Sigmoid colon (tissue), 7 donors: ENCODE measurements around the gene ZBTB9. TPM values are rescaled to one million over a fixed set of nuclear protein-coding genes. Genes with fewer than 3 reads are reported as not detected.

Experiments
- DNase-seq: peaks from one replicate; pipeline ENCODE4 v3.0.0-alpha.2; 2019
- H3K27ac ChIP-seq, 4 donors: fragments of 200-600 bp; sonication (generic); one replicate each; pipeline ENCODE4 v1.5.1; 2016 to 2019; ENCODE audit warnings: mild to moderate bottlenecking in 1 of 4
- H3K27me3 ChIP-seq, 3 donors: fragments of 200-600 bp; sonication (generic); one replicate each; pipeline ENCODE4 v1.5.1; 2019; ENCODE audit warnings: mild to moderate bottlenecking in 1 of 3
- H3K36me3 ChIP-seq, 4 donors: fragments of 200-600 bp; sonication (generic); one replicate each; pipeline ENCODE4 v1.5.1; 2016 to 2019
- H3K4me1 ChIP-seq, 4 donors: fragments of 200-600 bp; sonication (generic); one replicate each; pipeline ENCODE4 v1.5.1; 2017 to 2019
- H3K4me3 ChIP-seq, 4 donors: fragments of 200-600 bp; sonication (generic); one replicate each; pipeline ENCODE4 v1.5.1; 2017 to 2019; ENCODE audit warnings: mild to moderate bottlenecking in 2 of 4, moderate library complexity in 1 of 4
- H3K9me3 ChIP-seq, 4 donors: fragments of 200-600 bp in 3 of 4; sonication (generic) in 3 of 4; one replicate each; pipeline versions ENCODE4 v1.5.1 to v1.6.1; 2013 to 2019
- EP300 ChIP-seq, 4 donors: sonication (generic); formaldehyde crosslinking; IDR thresholded peaks; one replicate each; pipeline ENCODE4 v1.6.1; 2017; ENCODE audit warnings: antibody characterized with exemption in 4 of 4
- POLR2A ChIP-seq, 2 donors: fragments of 450-650 bp; IDR thresholded peaks; one replicate each; pipeline ENCODE4 v1.6.1; 2016; ENCODE audit warnings: antibody characterized with exemption in 2 of 2, mild to moderate bottlenecking in 2 of 2, moderate library complexity in 2 of 2
- POLR2AphosphoS5 ChIP-seq, 4 donors: sonication (generic); formaldehyde crosslinking; IDR thresholded peaks; one replicate each; pipeline ENCODE4 v1.6.1; 2017; ENCODE audit warnings: antibody characterized with exemption in 4 of 4
- WGBS, 2 donors: extraction: QIAGEN DNeasy Blood & Tissue Kit; methylation state at CpG; one replicate each; pipeline ENCODE4 v1.1.7; 2013; 5-methylcytosine and 5-hydroxymethylcytosine counted together
- intact Hi-C: fragments of 100-400 bp; cut with DNase I; formaldehyde crosslinking; loops from one replicate; pipeline ENCODE4 v1.15.1; 2023
- polyA plus RNA-seq, 3 donors: library from polyadenylated mRNA; stranded (reverse); fragments of 200-250 nt; gene quantifications; one replicate each; pipeline ENCODE4 v1.2.3, GENCODE V29; 2013
- total RNA-seq, 4 donors: library from RNA; depleted of rRNA; stranded (reverse); fragments of >200 nt; gene quantifications; one replicate each; pipeline ENCODE4 v1.1.0, GENCODE V29; 2016
- TF ChIP-seq, protein P1 (sequence below), 4 experiments: fragments of 450-650 bp in 3 of 4; fragments of 200-600 bp in 1 of 4; IDR thresholded peaks; one replicate each; pipeline ENCODE4 v1.5.1; 2016 to 2019; ENCODE audit warnings: antibody characterized with exemption in 4 of 4, mild to moderate bottlenecking in 3 of 4, moderate library complexity in 2 of 4
- donor health status: healthy with polysubstance abuse.
- donor health status: Bipolar disorder and iron deficiency.
- donor health status: healthy.

Gene ZBTB9
- total and polyA plus RNA-seq, 7 donors, result 0.60 to 4.2 (median 1.5) TPM

DNA sequence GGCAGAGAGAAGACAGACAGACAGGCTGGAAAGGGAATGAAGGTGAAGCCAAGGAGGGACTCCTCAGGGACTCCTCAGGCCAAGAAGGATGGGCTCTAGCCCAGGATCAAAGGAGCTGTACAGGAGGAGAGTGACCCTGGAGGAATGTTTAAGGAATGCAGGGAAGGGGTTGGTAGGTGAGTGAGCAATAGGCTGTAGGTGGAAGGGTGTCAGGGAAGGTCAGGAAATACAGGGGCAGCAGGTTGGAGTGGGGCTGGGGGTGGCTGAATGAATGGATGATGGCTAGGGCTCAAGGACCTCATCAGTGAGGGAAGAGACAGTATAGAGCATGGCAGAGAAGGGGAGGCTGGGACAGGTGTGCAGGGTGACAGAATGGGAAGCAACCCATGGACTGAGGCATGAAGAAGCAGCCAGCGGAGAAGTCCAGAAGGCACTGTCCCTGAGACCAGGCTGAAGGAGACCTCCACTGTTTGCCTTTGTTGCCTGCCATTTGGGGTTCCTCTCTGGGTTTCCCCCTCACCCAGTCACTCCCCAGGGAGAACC is 21.3 kb upstream of the ZBTB9 start:
- H3K27ac ChIP-seq, result peak overlapping the region in 3 of 4 donors; percentile 74 to 91 (median 80)
- 90 to 95% methylated on average over 1 of the region's 1 CpG for WGBS, 2 donors
- intact Hi-C loops, result no loop called here
- peaks cover 18 to 31% (median 24%) of the 10 kb centered on the region in 4 donors for H3K36me3 ChIP-seq
- no peak for DNase-seq
- no peak for TF ChIP-seq EP300 (IDR thresholded peaks at IDR 0.05)
- no peak for TF ChIP-seq POLR2A (IDR thresholded peaks at IDR 0.05)
- TF ChIP-seq POLR2AphosphoS5 (IDR thresholded peaks at IDR 0.05), result no peak
- H3K27me3 ChIP-seq, result no peaks in the 10 kb centered on the region
- no peak overlapping the region for H3K4me3 ChIP-seq
- peaks cover 0 to 59% (median 54%) of the 10 kb centered on the region in 4 donors for H3K4me1 ChIP-seq
- H3K9me3 ChIP-seq, result no peaks in the 10 kb centered on the region

DNA sequence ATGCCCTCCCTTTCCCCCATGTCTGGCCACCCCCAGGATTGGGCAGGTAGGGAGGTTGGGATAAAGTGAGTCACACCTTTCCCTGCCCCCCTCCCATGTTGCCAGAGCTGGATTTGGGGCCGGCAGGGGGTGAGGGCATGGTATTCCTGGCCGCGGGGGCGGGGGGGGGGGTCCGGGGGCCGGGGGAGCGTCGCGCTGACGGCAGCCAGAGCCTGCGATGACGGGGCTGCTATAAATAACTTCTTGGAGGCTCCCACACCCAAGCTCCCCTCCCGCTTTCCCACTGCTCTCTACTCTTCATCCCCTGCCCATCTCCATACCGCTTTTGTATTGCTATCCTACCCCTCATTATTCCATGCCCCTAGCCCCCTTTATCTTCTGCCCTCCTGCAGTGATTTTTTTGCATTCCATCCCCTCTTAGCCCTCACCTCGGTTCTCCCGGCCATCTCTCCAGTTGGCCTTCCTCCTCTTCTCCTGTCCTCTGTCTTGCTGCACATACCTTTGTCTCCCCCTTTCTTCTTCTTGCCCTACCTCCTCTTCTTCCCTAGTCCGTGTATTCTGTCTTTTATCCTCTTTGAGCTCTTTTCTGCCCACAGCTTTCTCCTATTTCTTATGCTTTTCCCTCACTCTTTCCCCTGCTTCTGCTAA is 20.7 kb upstream of the ZBTB9 start:
- 50 to 72% methylated on average over 16 of the region's 17 CpGs for WGBS, 2 donors
- no peak overlapping the region for H3K4me3 ChIP-seq
- peaks cover 0 to 53% (median 48%) of the 10 kb centered on the region in 4 donors for H3K4me1 ChIP-seq
- no peaks in the 10 kb centered on the region for H3K27me3 ChIP-seq
- TF ChIP-seq, protein P1, sequence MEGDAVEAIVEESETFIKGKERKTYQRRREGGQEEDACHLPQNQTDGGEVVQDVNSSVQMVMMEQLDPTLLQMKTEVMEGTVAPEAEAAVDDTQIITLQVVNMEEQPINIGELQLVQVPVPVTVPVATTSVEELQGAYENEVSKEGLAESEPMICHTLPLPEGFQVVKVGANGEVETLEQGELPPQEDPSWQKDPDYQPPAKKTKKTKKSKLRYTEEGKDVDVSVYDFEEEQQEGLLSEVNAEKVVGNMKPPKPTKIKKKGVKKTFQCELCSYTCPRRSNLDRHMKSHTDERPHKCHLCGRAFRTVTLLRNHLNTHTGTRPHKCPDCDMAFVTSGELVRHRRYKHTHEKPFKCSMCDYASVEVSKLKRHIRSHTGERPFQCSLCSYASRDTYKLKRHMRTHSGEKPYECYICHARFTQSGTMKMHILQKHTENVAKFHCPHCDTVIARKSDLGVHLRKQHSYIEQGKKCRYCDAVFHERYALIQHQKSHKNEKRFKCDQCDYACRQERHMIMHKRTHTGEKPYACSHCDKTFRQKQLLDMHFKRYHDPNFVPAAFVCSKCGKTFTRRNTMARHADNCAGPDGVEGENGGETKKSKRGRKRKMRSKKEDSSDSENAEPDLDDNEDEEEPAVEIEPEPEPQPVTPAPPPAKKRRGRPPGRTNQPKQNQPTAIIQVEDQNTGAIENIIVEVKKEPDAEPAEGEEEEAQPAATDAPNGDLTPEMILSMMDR (IDR thresholded peaks at IDR 0.05), result no peak
- TF ChIP-seq POLR2A (IDR thresholded peaks at IDR 0.05), result no peak
- no peak for TF ChIP-seq EP300 (IDR thresholded peaks at IDR 0.05)
- peak in 1 of 4 donors; percentile 23 for TF ChIP-seq POLR2AphosphoS5 (IDR thresholded peaks at IDR 0.05)
- no peaks in the 10 kb centered on the region for H3K9me3 ChIP-seq
- peaks cover 21 to 37% (median 28%) of the 10 kb centered on the region in 4 donors for H3K36me3 ChIP-seq
- DNase-seq, result peak; percentile 82
- intact Hi-C loops, result no loop called here
- H3K27ac ChIP-seq, result peak overlapping the region in 3 of 4 donors; percentile 74 to 91 (median 80)

DNA sequence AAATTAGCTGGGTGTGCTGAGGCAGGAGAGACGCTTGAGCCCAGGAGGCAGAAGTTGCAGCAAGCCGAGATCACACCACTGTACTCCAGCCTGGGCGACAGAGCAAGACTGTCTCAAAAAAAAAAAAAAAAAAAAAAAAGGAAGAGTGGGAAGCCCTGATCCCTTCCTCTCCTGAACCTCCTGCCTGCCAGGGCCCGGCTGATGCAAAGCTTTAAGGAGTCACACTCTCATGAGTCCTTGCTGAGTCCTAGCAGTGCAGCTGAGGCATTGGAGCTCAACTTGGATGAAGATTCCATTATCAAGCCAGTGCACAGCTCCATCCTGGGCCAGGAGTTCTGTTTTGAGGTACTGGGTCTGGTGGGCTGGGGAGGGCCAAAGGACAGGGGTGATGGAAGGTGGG is 19.4 kb upstream of the ZBTB9 start:
- peaks cover 21 to 46% (median 30%) of the 10 kb centered on the region in 4 donors for H3K36me3 ChIP-seq
- 87 to 94% methylated on average over 4 of the region's 4 CpGs for WGBS, 2 donors

DNA sequence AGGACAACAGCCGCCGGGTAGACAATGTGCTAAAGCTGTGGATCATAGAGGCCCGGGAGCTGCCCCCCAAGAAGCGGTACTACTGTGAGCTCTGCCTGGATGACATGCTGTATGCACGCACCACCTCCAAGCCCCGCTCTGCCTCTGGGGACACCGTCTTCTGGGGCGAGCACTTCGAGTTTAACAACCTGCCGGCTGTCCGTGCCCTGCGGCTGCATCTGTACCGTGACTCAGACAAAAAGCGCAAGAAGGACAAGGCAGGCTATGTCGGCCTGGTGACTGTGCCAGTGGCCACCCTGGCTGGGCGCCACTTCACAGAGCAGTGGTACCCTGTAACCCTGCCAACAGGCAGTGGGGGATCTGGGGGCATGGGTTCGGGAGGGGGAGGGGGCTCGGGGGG is 16.7 kb upstream of the ZBTB9 start:
- TF ChIP-seq POLR2AphosphoS5 (IDR thresholded peaks at IDR 0.05), result no peak
- TF ChIP-seq, protein P1 (IDR thresholded peaks at IDR 0.05), result no peak
- no peak for TF ChIP-seq POLR2A (IDR thresholded peaks at IDR 0.05)
- TF ChIP-seq EP300 (IDR thresholded peaks at IDR 0.05), result no peak
- no peak for DNase-seq
- Histone ChIP-seq H3K27ac (no peak overlapping the region), H3K27me3 (no peaks in the 10 kb centered on the region), H3K4me3 (no peak overlapping the region), H3K9me3 (no peaks in the 10 kb centered on the region), H3K4me1 (peaks cover 0 to 18% (median 15%) of the 10 kb centered on the region in 4 donors), H3K36me3 (peaks cover 26 to 72% (median 34%) of the 10 kb centered on the region in 4 donors)
- WGBS, 2 donors, result 95 to 96% methylated on average over 18 of the region's 18 CpGs
- intact Hi-C loops, result no loop called here

More for the DNA sequence above, 19.4 kb upstream of the ZBTB9 start:
- no peak overlapping the region for H3K4me3 ChIP-seq
- no peaks in the 10 kb centered on the region for H3K9me3 ChIP-seq
- DNase-seq, result no peak
- H3K27me3 ChIP-seq, result no peaks in the 10 kb centered on the region
- H3K4me1 ChIP-seq, result peaks cover 0 to 44% (median 41%) of the 10 kb centered on the region in 4 donors
- intact Hi-C loops, result no loop called here
- no peak overlapping the region for H3K27ac ChIP-seq
- TF ChIP-seq POLR2AphosphoS5 (IDR thresholded peaks at IDR 0.05) (no peak), POLR2A (IDR thresholded peaks at IDR 0.05) (no peak), EP300 (IDR thresholded peaks at IDR 0.05) (no peak)
- TF ChIP-seq, protein P1 (IDR thresholded peaks at IDR 0.05), result no peak

DNA sequence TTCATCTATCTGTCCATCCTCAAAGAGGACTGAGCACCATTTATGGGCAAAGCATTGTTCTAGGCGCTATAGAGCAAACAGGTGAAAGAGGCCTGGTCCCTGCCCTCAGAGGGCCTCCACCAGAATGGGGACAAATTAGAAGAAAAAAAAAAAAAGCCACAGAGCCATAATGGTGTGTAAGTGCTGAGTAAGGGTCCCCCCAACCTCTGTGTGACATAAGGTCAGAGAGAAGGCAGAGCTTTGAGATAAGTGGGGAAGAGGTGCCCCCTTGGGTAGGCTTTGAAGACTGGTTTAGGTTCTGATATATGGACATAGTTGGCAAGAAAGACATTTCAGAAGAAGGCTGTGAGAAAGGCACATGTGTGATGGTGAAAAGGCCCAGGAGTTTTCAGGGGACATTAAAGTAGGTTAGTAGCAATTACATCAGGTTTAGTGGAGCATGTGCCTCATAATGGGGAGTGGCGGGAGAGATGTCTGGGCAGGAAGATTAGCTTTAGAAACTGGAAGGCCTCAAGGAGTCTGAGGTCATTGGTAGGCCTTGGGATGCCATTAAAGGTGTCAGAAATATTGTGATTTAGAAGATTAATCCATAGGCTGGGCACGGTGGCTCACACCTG is 15.3 kb upstream of the ZBTB9 start:
- Histone ChIP-seq H3K36me3 (peaks cover 26 to 84% (median 45%) of the 10 kb centered on the region in 4 donors), H3K4me3 (no peak overlapping the region), H3K27me3 (no peaks in the 10 kb centered on the region), H3K27ac (no peak overlapping the region), H3K9me3 (no peaks in the 10 kb centered on the region), H3K4me1 (peaks cover 0 to 5% (median 1%) of the 10 kb centered on the region in 4 donors)
- WGBS, 2 donors, result 97 to 98% methylated on average over 3 of the region's 3 CpGs
- intact Hi-C loops, result no loop called here
- peak; percentile 11 for DNase-seq
- TF ChIP-seq POLR2A (IDR thresholded peaks at IDR 0.05), result no peak
- TF ChIP-seq POLR2AphosphoS5 (IDR thresholded peaks at IDR 0.05), result no peak
- no peak for TF ChIP-seq EP300 (IDR thresholded peaks at IDR 0.05)
- TF ChIP-seq, protein P1 (IDR thresholded peaks at IDR 0.05), result no peak
